GM12878 (cell line): ENCODE data around the gene RNASEL. TPM values are rescaled to one million over a fixed set of nuclear protein-coding genes. Genes with fewer than 3 reads are reported as not detected.

Experiments
- BACH1 ChIP-seq: fragments of 450-650 bp; IDR thresholded peaks from 2 replicates; pipeline ENCODE4 v1.6.1; 2017; ENCODE audit warnings: mild to moderate bottlenecking, borderline replicate concordance
- BHLHE40 ChIP-seq, 2 experiments: fragments of 450-650 bp in 1 of 2; IDR thresholded peaks; 2 replicates each; pipeline ENCODE4 v1.6.1; 2011 to 2017; ENCODE audit warnings: low read depth in 2 of 2, borderline replicate concordance in 1 of 2, improper control_type of control experiment in 1 of 2, low read length in 1 of 2, mild to moderate bottlenecking in 1 of 2
- CBFB ChIP-seq: IDR thresholded peaks from 2 replicates; pipeline ENCODE4 v1.6.1; 2016; ENCODE audit warnings: antibody characterized with exemption, low read depth
- CBX5 ChIP-seq: sonication (generic); IDR thresholded peaks from 2 replicates; pipeline ENCODE4 v1.6.1; 2016; ENCODE audit warnings: low read depth, moderate library complexity, mild to moderate bottlenecking, inconsistent platforms
- CREB1 ChIP-seq: IDR thresholded peaks from 2 replicates; pipeline ENCODE4 v1.6.1; 2012; ENCODE audit warnings: low read depth, mild to moderate bottlenecking, inconsistent platforms
- EP300 ChIP-seq, 2 experiments: fragments of 150-350 bp in 1 of 2; IDR thresholded peaks; 2 replicates each; pipeline ENCODE4 v1.6.1; 2011 to 2012; ENCODE audit warnings: low read depth in 2 of 2, low read length in 2 of 2, borderline replicate concordance in 1 of 2, improper control_type of control experiment in 1 of 2, inconsistent platforms in 1 of 2; ENCODE audit not compliant: control insufficient read depth in 1 of 2
- ETV6 ChIP-seq, 2 experiments: fragments of 450-650 bp in 1 of 2; IDR thresholded peaks in 1 of 2; conservative IDR thresholded peaks in 1 of 2; 2 replicates each; pipeline ENCODE4 v1.6.1; 2014; ENCODE audit warnings: antibody characterized with exemption in 1 of 2, borderline replicate concordance in 1 of 2, low read depth in 1 of 2, mild to moderate bottlenecking in 1 of 2, moderate library complexity in 1 of 2
- HCFC1 ChIP-seq: fragments of 150-350 bp; IDR thresholded peaks from 2 replicates; pipeline ENCODE4 v1.6.1; 2014; ENCODE audit warnings: low read length
- IKZF1 ChIP-seq: fragments of 450-650 bp; conservative IDR thresholded peaks from 2 replicates; pipeline ENCODE4 v1.6.1; 2017; ENCODE audit warnings: antibody characterized with exemption, mild to moderate bottlenecking
- KAT2A ChIP-seq: conservative IDR thresholded peaks from 2 replicates; pipeline ENCODE4 v1.6.1; 2011; ENCODE audit warnings: low read depth, low read length; ENCODE audit not compliant: control insufficient read depth
- MEF2A ChIP-seq: IDR thresholded peaks from 2 replicates; pipeline ENCODE4 v1.6.1; 2011; ENCODE audit warnings: low read depth, mild to moderate bottlenecking, low read length, moderate library complexity; ENCODE audit not compliant: insufficient read depth
- MTA2 ChIP-seq: fragments of 450-650 bp; IDR thresholded peaks from 2 replicates; pipeline ENCODE4 v1.6.1; 2016; ENCODE audit warnings: low read depth, mild to moderate bottlenecking, moderate library complexity
- NR2C2 ChIP-seq: IDR thresholded peaks from 2 replicates; pipeline ENCODE4 v1.6.1; 2011; ENCODE audit warnings: borderline replicate concordance, low read depth; ENCODE audit not compliant: control insufficient read depth, insufficient read length
- PAX5 ChIP-seq: IDR thresholded peaks from 2 replicates; pipeline ENCODE4 v1.6.1; 2011; ENCODE audit warnings: low read depth, low read length, borderline replicate concordance
- POLR2AphosphoS5 ChIP-seq: IDR thresholded peaks from 2 replicates; pipeline ENCODE4 v1.6.1; 2011; ENCODE audit warnings: mild to moderate bottlenecking, low read length, inconsistent platforms
- POU2F2 ChIP-seq: IDR thresholded peaks from 3 replicates; pipeline ENCODE4 v1.6.1; 2011; ENCODE audit warnings: low read depth, mild to moderate bottlenecking, low read length, borderline replicate concordance
- RAD21 ChIP-seq: IDR thresholded peaks from 2 replicates; pipeline ENCODE4 v1.6.1; 2011; ENCODE audit warnings: mild to moderate bottlenecking, low read depth, low read length, moderate library complexity; ENCODE audit not compliant: insufficient read depth
- RUNX3 ChIP-seq: IDR thresholded peaks from 2 replicates; pipeline ENCODE4 v1.6.1; 2012; ENCODE audit warnings: low read length, inconsistent platforms
- SMAD1 ChIP-seq: fragments of 450-650 bp; IDR thresholded peaks from 2 replicates; pipeline ENCODE4 v1.6.1; 2018; ENCODE audit warnings: mild to moderate bottlenecking, low read depth; ENCODE audit not compliant: partially characterized antibody
- SMAD5 ChIP-seq: IDR thresholded peaks from 2 replicates; pipeline ENCODE4 v1.6.1; 2016; ENCODE audit warnings: antibody characterized with exemption, low read depth
- SP1 ChIP-seq: IDR thresholded peaks from one replicate; pipeline ENCODE4 v1.6.1; 2011; ENCODE audit warnings: low read depth, low read length
- STAT3 ChIP-seq: IDR thresholded peaks from 2 replicates; pipeline ENCODE4 v1.6.1; 2011; ENCODE audit warnings: low read depth, low read length, improper control_type of control experiment
- TAF1 ChIP-seq: IDR thresholded peaks from 2 replicates; pipeline ENCODE4 v1.6.1; 2011; ENCODE audit warnings: mild to moderate bottlenecking, low read depth, low read length, borderline replicate concordance
- TBL1XR1 ChIP-seq: IDR thresholded peaks from 2 replicates; pipeline ENCODE4 v1.6.1; 2012; ENCODE audit warnings: low read depth, low read length, improper control_type of control experiment
- TCF12 ChIP-seq: IDR thresholded peaks from 2 replicates; pipeline ENCODE4 v1.6.1; 2011; ENCODE audit warnings: low read depth, mild to moderate bottlenecking, low read length
- YY1 ChIP-seq: IDR thresholded peaks from 2 replicates; pipeline ENCODE4 v1.6.1; 2011; ENCODE audit warnings: low read depth, mild to moderate bottlenecking, low read length
- ZNF217 ChIP-seq: fragments of 450-650 bp; IDR thresholded peaks from 2 replicates; pipeline ENCODE4 v1.6.1; 2017; ENCODE audit warnings: antibody characterized with exemption, mild to moderate bottlenecking
- ZNF274 ChIP-seq: IDR thresholded peaks from one replicate; pipeline ENCODE4 v1.8.0; 2011; ENCODE audit not compliant: insufficient read length, insufficient read depth
- polyA plus RNA-seq, 11 experiments: library from polyadenylated mRNA; depleted of rRNA in 4 of 11; unstranded in 6 of 11; stranded (reverse) in 5 of 11; fragments of >200 nt; fragmentation: Nextera tagmentation in 4 of 11; fragmentation: Illumina TruSeq in 1 of 11; extraction: Ambion mirVana in 4 of 11; extraction: Trizol in 1 of 11; gene quantifications; 1 replicate in 1 of 11; 2 replicates in 10 of 11; pipeline versions ENCODE4 v1.2.1 to v1.2.3, GENCODE V29; 2011 to 2016; ENCODE audit warnings: inconsistent platforms in 2 of 11, missing spikeins in 2 of 11, low read depth in 1 of 11
- total RNA-seq, 4 experiments: library from RNA; depleted of rRNA in 3 of 4; stranded (reverse); fragments of >200 nt in 3 of 4; fragmentation: Illumina TruSeq in 1 of 4; extraction: Trizol in 1 of 4; gene quantifications; 2 replicates each; pipeline versions ENCODE4 v1.2.1 to v1.2.3, GENCODE V29; 2013 to 2021
- TF ChIP-seq, protein P1 (sequence below): fragments of 450-650 bp; IDR thresholded peaks from 2 replicates; pipeline ENCODE4 v1.6.1; 2017; ENCODE audit warnings: mild to moderate bottlenecking, low read depth, inconsistent platforms; ENCODE audit not compliant: poor library complexity, severe bottlenecking
- TF ChIP-seq, protein P2 (sequence below): IDR thresholded peaks from 2 replicates; pipeline ENCODE4 v1.6.1; 2012; ENCODE audit warnings: low read depth, low read length, improper control_type of control experiment

RNASEL gene
- total and polyA plus RNA-seq, 10 of the 15 experiments (the other 5 are each of a cell fraction or from before 2014, with no cell fraction given) = 3.0 to 10.8 (median 5.0) TPM

DNA sequence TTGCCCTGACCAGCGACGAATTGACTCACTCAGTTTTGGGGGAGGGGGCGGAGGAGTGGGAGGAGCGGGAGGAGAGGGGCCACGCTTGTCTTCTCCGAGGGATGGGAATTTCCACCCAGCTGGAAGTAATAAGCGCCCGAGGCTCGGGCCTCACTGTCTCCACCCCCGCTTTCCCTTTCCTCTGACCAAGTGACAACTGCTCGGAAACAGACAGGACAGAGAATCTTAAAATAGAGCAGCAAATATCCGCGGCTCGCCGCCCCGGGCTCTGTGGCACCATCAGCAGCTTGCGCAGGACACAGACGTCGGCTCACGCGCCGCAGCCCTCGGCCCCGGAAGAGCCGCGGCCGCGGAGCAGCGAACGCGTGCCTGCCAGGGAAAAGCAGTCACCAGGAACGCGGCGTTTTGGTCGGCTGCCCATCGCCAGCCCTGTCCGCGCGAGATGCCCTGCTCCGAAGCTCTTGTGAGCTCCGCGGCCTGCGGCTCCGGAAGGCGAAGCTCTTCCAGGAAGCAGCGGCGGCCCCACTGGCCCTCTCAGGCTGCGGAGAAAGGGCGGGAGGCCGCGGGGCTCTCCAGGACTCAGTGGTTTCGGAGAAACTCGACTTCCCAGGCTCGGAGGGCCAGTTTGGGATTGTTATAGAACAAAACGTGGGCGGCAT is 25.9 kb upstream of the RNASEL start (continued):
- TF ChIP-seq, protein P1, sequence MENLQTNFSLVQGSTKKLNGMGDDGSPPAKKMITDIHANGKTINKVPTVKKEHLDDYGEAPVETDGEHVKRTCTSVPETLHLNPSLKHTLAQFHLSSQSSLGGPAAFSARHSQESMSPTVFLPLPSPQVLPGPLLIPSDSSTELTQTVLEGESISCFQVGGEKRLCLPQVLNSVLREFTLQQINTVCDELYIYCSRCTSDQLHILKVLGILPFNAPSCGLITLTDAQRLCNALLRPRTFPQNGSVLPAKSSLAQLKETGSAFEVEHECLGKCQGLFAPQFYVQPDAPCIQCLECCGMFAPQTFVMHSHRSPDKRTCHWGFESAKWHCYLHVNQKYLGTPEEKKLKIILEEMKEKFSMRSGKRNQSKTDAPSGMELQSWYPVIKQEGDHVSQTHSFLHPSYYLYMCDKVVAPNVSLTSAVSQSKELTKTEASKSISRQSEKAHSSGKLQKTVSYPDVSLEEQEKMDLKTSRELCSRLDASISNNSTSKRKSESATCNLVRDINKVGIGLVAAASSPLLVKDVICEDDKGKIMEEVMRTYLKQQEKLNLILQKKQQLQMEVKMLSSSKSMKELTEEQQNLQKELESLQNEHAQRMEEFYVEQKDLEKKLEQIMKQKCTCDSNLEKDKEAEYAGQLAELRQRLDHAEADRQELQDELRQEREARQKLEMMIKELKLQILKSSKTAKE = peak; percentile 35
- TF ChIP-seq SMAD1 = no peak
- TF ChIP-seq NR2C2 = no peak
- no peak for TF ChIP-seq HCFC1
- TF ChIP-seq STAT3 = no peak
- TF ChIP-seq MTA2 = peak; percentile 42; the same call in 1 of the 2 replicates
- TF ChIP-seq POLR2AphosphoS5 = peak; percentile 55; the same call in 1 of the 2 replicates
- 0 out of 2 replicates have a peak, but pooled peaks have one; percentile 45 for TF ChIP-seq CBFB
- TF ChIP-seq ETV6 (conservative IDR thresholded peaks at IDR 0.05 in 1 of 2, IDR thresholded peaks at IDR 0.05 in 1 of 2; ENCODE audit: borderline replicate concordance in 1 of 2, low read depth in 1 of 2) = peak in 1 of 2 experiments; percentile 92; a peak in 2 of 4 replicates
- TF ChIP-seq TAF1 = peak; percentile 48
- peak; percentile 12; the same call in 1 of the 2 replicates for TF ChIP-seq RAD21
- peak; percentile 96 for TF ChIP-seq IKZF1
- no peak for TF ChIP-seq CREB1
- peak; percentile 32; the same call in 1 of the 2 replicates for TF ChIP-seq TBL1XR1
- TF ChIP-seq SMAD5 = no peak
- no peak for TF ChIP-seq POU2F2
- peak; percentile 79 for TF ChIP-seq BACH1
- peak; percentile 90; the same call in 1 of the 2 replicates for TF ChIP-seq PAX5
- TF ChIP-seq SP1 = peak; percentile 42
- no peak for TF ChIP-seq CBX5
- TF ChIP-seq YY1 = peak; percentile 63; the same call in 1 of the 2 replicates
- TF ChIP-seq ZNF217 = peak; percentile 21; the same call in 1 of the 2 replicates
- TF ChIP-seq MEF2A = peak; percentile 72
- no peak for TF ChIP-seq RUNX3
- TF ChIP-seq TCF12 = peak; percentile 86; the same call in 1 of the 2 replicates
- no peak for TF ChIP-seq ZNF274
- TF ChIP-seq, protein P2, sequence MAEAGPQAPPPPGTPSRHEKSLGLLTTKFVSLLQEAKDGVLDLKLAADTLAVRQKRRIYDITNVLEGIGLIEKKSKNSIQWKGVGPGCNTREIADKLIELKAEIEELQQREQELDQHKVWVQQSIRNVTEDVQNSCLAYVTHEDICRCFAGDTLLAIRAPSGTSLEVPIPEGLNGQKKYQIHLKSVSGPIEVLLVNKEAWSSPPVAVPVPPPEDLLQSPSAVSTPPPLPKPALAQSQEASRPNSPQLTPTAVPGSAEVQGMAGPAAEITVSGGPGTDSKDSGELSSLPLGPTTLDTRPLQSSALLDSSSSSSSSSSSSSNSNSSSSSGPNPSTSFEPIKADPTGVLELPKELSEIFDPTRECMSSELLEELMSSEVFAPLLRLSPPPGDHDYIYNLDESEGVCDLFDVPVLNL = no peak
- peak; percentile 92 to 96 for TF ChIP-seq BHLHE40 (IDR thresholded peaks at IDR 0.05; ENCODE audit: borderline replicate concordance in 1 of 2, low read depth in 2 of 2, low read length in 1 of 2)
- TF ChIP-seq KAT2A = no peak
- TF ChIP-seq EP300 (IDR thresholded peaks at IDR 0.05; ENCODE audit: borderline replicate concordance in 1 of 2, control insufficient read depth in 1 of 2, low read depth in 2 of 2, low read length in 2 of 2) = peak in 1 of 2 experiments; percentile 54; a peak in 3 of 4 replicates
